HCT116 (cell line): ENCODE results near the gene CDH24.

ENCODE experiments used
- CTCF ChIP-seq, 3 experiments: fragments of 200-600 bp in 1 of 3; sonication (generic) in 1 of 3; IDR thresholded peaks in 2 of 3; conservative IDR thresholded peaks in 1 of 3; 2 replicates each; pipeline ENCODE4 v1.5.1; 2012 to 2017; ENCODE audit warnings: low read depth in 2 of 3, low read length in 2 of 3, antibody characterized with exemption in 1 of 3, borderline replicate concordance in 1 of 3, control low read depth in 1 of 3, mild to moderate bottlenecking in 1 of 3, mixed read lengths in 1 of 3, mixed run types in 1 of 3, moderate library complexity in 1 of 3; ENCODE audit not compliant: insufficient read depth in 1 of 3
- EZH2 ChIP-seq: fragments of 200-600 bp; sonication (generic); IDR thresholded peaks from 2 replicates; pipeline ENCODE4 v1.6.1; 2017; ENCODE audit warnings: antibody characterized with exemption, mixed run types
- EZH2phosphoT487 ChIP-seq: fragments of 200-600 bp; IDR thresholded peaks from 2 replicates; pipeline ENCODE4 v1.6.1; 2018; ENCODE audit warnings: antibody characterized with exemption, borderline replicate concordance
- POLR2A ChIP-seq: IDR thresholded peaks from 2 replicates; pipeline ENCODE4 v1.7.0; 2011; ENCODE audit warnings: borderline replicate concordance; ENCODE audit not compliant: insufficient read depth, insufficient read length; ENCODE audit errors: extremely low read depth
- POLR2AphosphoS5 ChIP-seq: IDR thresholded peaks from 2 replicates; pipeline ENCODE4 v1.6.1; 2011; ENCODE audit warnings: mild to moderate bottlenecking, low read depth, low read length, moderate library complexity
- REST ChIP-seq: IDR thresholded peaks from 2 replicates; pipeline ENCODE4 v1.6.1; 2012; ENCODE audit warnings: low read depth
- TF ChIP-seq, protein P1 (sequence below): IDR thresholded peaks from 2 replicates; pipeline ENCODE4 v1.6.1; 2012

GRCh38 chr14:23042162-23042965, 15.0 kb downstream of the CDH24 start, which contains the start of gene PSMB11:
- TF ChIP-seq CTCF (IDR thresholded peaks at IDR 0.05 in 2 of 3, conservative IDR thresholded peaks at IDR 0.05 in 1 of 3; ENCODE audit: borderline replicate concordance in 1 of 3, insufficient read depth in 1 of 3, low read depth in 2 of 3, low read length in 2 of 3) (no peak), REST (no peak), EZH2 (no peak), POLR2A (no peak), EZH2phosphoT487 (no peak), POLR2AphosphoS5 (no peak)
- TF ChIP-seq, protein P1, sequence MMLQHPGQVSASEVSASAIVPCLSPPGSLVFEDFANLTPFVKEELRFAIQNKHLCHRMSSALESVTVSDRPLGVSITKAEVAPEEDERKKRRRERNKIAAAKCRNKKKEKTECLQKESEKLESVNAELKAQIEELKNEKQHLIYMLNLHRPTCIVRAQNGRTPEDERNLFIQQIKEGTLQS, result no peak
